Smooth muscle cell (in vitro differentiated cells): ENCODE results near the gene CDON. TPM values are rescaled to one million over a fixed set of nuclear protein-coding genes. Genes with fewer than 3 reads are reported as not detected.

Source experiments
- DNase-seq: peaks from one replicate; lab custom pipeline; 2025; ENCODE audit not compliant: unreplicated experiment; lab: John Stamatoyannopoulos, UW
- H2AFZ ChIP-seq: fragments of 200-600 bp; sonication (generic); 2 replicates; pipeline ENCODE4 v1.6.0; 2016; ENCODE audit warnings: antibody characterized with exemption, low read depth, mild to moderate bottlenecking
- H3F3A ChIP-seq: fragments of 200-600 bp; sonication (generic); 2 replicates; pipeline ENCODE4 v1.6.0; 2017; ENCODE audit warnings: antibody characterized with exemption, low read depth
- H3K27ac ChIP-seq: fragments of 200-600 bp; sonication (generic); 2 replicates; pipeline ENCODE4 v1.5.1; 2016; ENCODE audit warnings: low read depth, mild to moderate bottlenecking
- H3K27me3 ChIP-seq: fragments of 200-600 bp; sonication (generic); 2 replicates; pipeline ENCODE4 v1.6.1; 2016; ENCODE audit warnings: low read depth, mild to moderate bottlenecking
- H3K36me3 ChIP-seq: fragments of 200-600 bp; sonication (generic); 2 replicates; pipeline ENCODE4 v1.5.1; 2016; ENCODE audit warnings: low read depth
- H3K4me1 ChIP-seq: fragments of 200-600 bp; sonication (generic); 2 replicates; pipeline ENCODE4 v1.5.1; 2016; ENCODE audit warnings: low read depth
- H3K4me2 ChIP-seq: fragments of 200-600 bp; sonication (generic); 2 replicates; pipeline ENCODE4 v1.6.0; 2016; ENCODE audit warnings: mild to moderate bottlenecking
- H3K4me3 ChIP-seq: fragments of 200-600 bp; sonication (generic); 2 replicates; pipeline ENCODE4 v1.5.1; 2016; ENCODE audit warnings: mild to moderate bottlenecking
- H3K79me2 ChIP-seq: fragments of 200-600 bp; sonication (generic); 2 replicates; pipeline ENCODE4 v1.6.0; 2016; ENCODE audit warnings: low read depth, mild to moderate bottlenecking
- H3K9ac ChIP-seq: fragments of 200-600 bp; sonication (generic); 2 replicates; pipeline ENCODE4 v1.6.0; 2016; ENCODE audit warnings: low read depth
- H3K9me3 ChIP-seq: fragments of 200-600 bp; sonication (generic); replicated peaks from 2 replicates; pipeline ENCODE4 v1.5.1; 2016; ENCODE audit warnings: low read depth
- H4K20me1 ChIP-seq: fragments of 200-600 bp; sonication (generic); 2 replicates; pipeline ENCODE4 v1.6.0; 2016; ENCODE audit warnings: low read depth
- CTCF ChIP-seq: fragments of 200-600 bp; sonication (generic); IDR thresholded peaks from 2 replicates; pipeline ENCODE4 v1.5.1; 2017; ENCODE audit warnings: borderline replicate concordance, mild to moderate bottlenecking, antibody characterized with exemption; ENCODE audit not compliant: insufficient read depth, poor library complexity, severe bottlenecking
- WGBS: methylation state at CpG from one replicate; pipeline ENCODE4 v1.1.7; 2016; ENCODE audit warnings: low lambda C conversion rate; 5-methylcytosine and 5-hydroxymethylcytosine counted together
- polyA plus RNA-seq: library from polyadenylated mRNA; unstranded; fragments of >200 nt; fragmentation: Nextera tagmentation; extraction: Ambion mirVana; gene quantifications from 2 replicates; pipeline ENCODE4 v1.2.1, GENCODE V29; 2016
- total RNA-seq: library from RNA; depleted of rRNA; stranded (reverse); fragments of >200 nt; gene quantifications from 2 replicates; pipeline ENCODE4 v1.2.3, GENCODE V29; 2014

CDON gene
- total and polyA plus RNA-seq, 2 experiments from 2014 or later: 1.6 to 14.8 TPM

GRCh38 chr11:125925804-125926203 is 136.9 kb downstream of the CDON start:
- no peaks in the 10 kb centered on the region for H4K20me1 ChIP-seq
- H3F3A ChIP-seq: no peaks in the 10 kb centered on the region
- H3K4me2 ChIP-seq: no peak overlapping the region
- H3K9ac ChIP-seq: no peak overlapping the region
- DNase-seq: no peak
- H3K9me3 ChIP-seq: no peaks in the 10 kb centered on the region
- no peaks in the 10 kb centered on the region for H3K79me2 ChIP-seq
- no peak overlapping the region for H3K4me3 ChIP-seq
- no peaks in the 10 kb centered on the region for H3K4me1 ChIP-seq
- H3K27me3 ChIP-seq: no peaks in the 10 kb centered on the region
- no peak for TF ChIP-seq CTCF
- H3K27ac ChIP-seq: no peak overlapping the region
- WGBS: 63% methylated on average over 3 of the region's 3 CpGs
- H2AFZ ChIP-seq: no peak overlapping the region
- H3K36me3 ChIP-seq: no peaks in the 10 kb centered on the region

- no peak overlapping the region for H2AFZ ChIP-seq
- no peaks in the 10 kb centered on the region for H3K9me3 ChIP-seq
- no peak for TF ChIP-seq CTCF
- H3K27ac ChIP-seq: no peak overlapping the region
- no peak overlapping the region for H3K4me3 ChIP-seq
- no peaks in the 10 kb centered on the region for H3K4me1 ChIP-seq
- no peaks in the 10 kb centered on the region for H3K27me3 ChIP-seq
- no peak for DNase-seq
- no peaks in the 10 kb centered on the region for H3K79me2 ChIP-seq
- H3F3A ChIP-seq: no peaks in the 10 kb centered on the region
- no peaks in the 10 kb centered on the region for H4K20me1 ChIP-seq
- no peak overlapping the region for H3K9ac ChIP-seq
- WGBS: 60% methylated on average over 6 of the region's 6 CpGs
- H3K36me3 ChIP-seq: no peaks in the 10 kb centered on the region
- no peak overlapping the region for H3K4me2 ChIP-seq
Measured at GRCh38 chr11:125925247-125925740, 137.4 kb downstream of the CDON start.

GRCh38 chr11:125924384-125925007 is 138.2 kb downstream of the CDON start:
- no peak for DNase-seq
- WGBS: 93% methylated on average over 9 of the region's 9 CpGs
- Histone ChIP-seq H3K4me3 (no peak overlapping the region), H3K27me3 (peaks cover 5% of the 10 kb centered on the region), H3K4me2 (no peak overlapping the region), H3K9me3 (no peaks in the 10 kb centered on the region), H4K20me1 (no peaks in the 10 kb centered on the region), H3K9ac (no peak overlapping the region), H3K4me1 (no peaks in the 10 kb centered on the region), H3K27ac (no peak overlapping the region), H3K79me2 (no peaks in the 10 kb centered on the region), H3K36me3 (no peaks in the 10 kb centered on the region), H3F3A (no peaks in the 10 kb centered on the region), H2AFZ (no peak overlapping the region)
- TF ChIP-seq CTCF: no peak

- Histone ChIP-seq H3K27ac (no peak overlapping the region), H3K9ac (no peak overlapping the region), H3K4me1 (no peaks in the 10 kb centered on the region), H3K4me2 (no peak overlapping the region), H3F3A (no peaks in the 10 kb centered on the region), H3K79me2 (no peaks in the 10 kb centered on the region), H3K27me3 (peaks cover 5% of the 10 kb centered on the region), H3K4me3 (no peak overlapping the region), H3K36me3 (no peaks in the 10 kb centered on the region), H3K9me3 (no peaks in the 10 kb centered on the region), H4K20me1 (no peaks in the 10 kb centered on the region), H2AFZ (no peak overlapping the region)
- DNase-seq: no peak
- 95% methylated on average over 8 of the region's 8 CpGs for WGBS
- TF ChIP-seq CTCF: no peak
Measured at GRCh38 chr11:125923633-125924032, 139.0 kb downstream of the CDON start.
